Body of pancreas (tissue), 4 donors: ENCODE measurements around the gene TRPM5. TPM values are rescaled to one million over a fixed set of nuclear protein-coding genes. Genes with fewer than 3 reads are reported as not detected.

Experiments used
- ATAC-seq: fragments of 150-250 bp; one replicate; pipeline ENCODE4 v1.9.1; 2016
- DNase-seq, 4 donors: peaks; one replicate each; pipeline ENCODE4 v3.0.0-alpha.2; 2019
- H3K27ac ChIP-seq, 4 donors: fragments of 200-600 bp; sonication (generic); 1 replicate in 3 of 4; 2 replicates in 1 of 4; pipeline versions ENCODE4 v1.5.1 to v1.6.1; 2016 to 2019; ENCODE audit warnings: mild to moderate bottlenecking in 1 of 4, mixed read lengths in 1 of 4, moderate library complexity in 1 of 4
- H3K27me3 ChIP-seq, 2 donors: fragments of 200-600 bp; sonication (generic); one replicate each; pipeline ENCODE4 v1.6.0; 2016; ENCODE audit warnings: mild to moderate bottlenecking in 1 of 2
- H3K36me3 ChIP-seq, 2 donors: fragments of 200-600 bp; sonication (generic); replicated peaks in 1 of 2; 2 replicates each; pipeline ENCODE4 v1.5.1; 2016; ENCODE audit warnings: low read depth in 2 of 2; ENCODE audit not compliant: insufficient read depth in 1 of 2
- H3K4me1 ChIP-seq: fragments of 200-600 bp; sonication (generic); one replicate; pipeline ENCODE4 v1.6.0; 2016
- H3K4me3 ChIP-seq, 2 donors: fragments of 200-600 bp; sonication (generic); 1 replicate in 1 of 2; 2 replicates in 1 of 2; pipeline ENCODE4 v1.5.1; 2016 to 2019
- H3K9me3 ChIP-seq, 3 donors: fragments of 200-600 bp; sonication (generic); 1 replicate in 2 of 3; 2 replicates in 1 of 3; pipeline ENCODE4 v1.5.1; 2016
- CTCF ChIP-seq, 7 experiments: fragments of 450-650 bp in 4 of 7; fragments of 200-600 bp in 3 of 7; sonication (generic) in 3 of 7; IDR thresholded peaks; one replicate each; pipeline ENCODE4 v1.5.1; 2016 to 2019; ENCODE audit warnings: antibody characterized with exemption in 7 of 7
- POLR2A ChIP-seq, 3 donors: fragments of 450-650 bp; IDR thresholded peaks; one replicate each; pipeline ENCODE4 v1.6.1; 2016; ENCODE audit warnings: antibody characterized with exemption in 3 of 3, mild to moderate bottlenecking in 2 of 3
- WGBS, 2 donors: methylation state at CpG; one replicate each; pipeline ENCODE4 v1.1.5; 2017; 5-methylcytosine and 5-hydroxymethylcytosine counted together
- intact Hi-C: fragments of 100-400 bp; cut with DNase I; formaldehyde crosslinking; loops from one replicate; pipeline ENCODE4 v1.15.1; 2023
- total RNA-seq, 2 donors: library from RNA; depleted of rRNA; stranded (reverse); fragments of >200 nt; gene quantifications; one replicate each; pipeline ENCODE4 v1.1.0, GENCODE V29; 2016

The TRPM5 gene
- total RNA-seq, 2 donors from 2014 or later = under 0.01 to 2.6 TPM

- DNase-seq (no peak), ATAC-seq (no peak)
- Histone ChIP-seq H3K27me3 (no peaks in the 10 kb centered on the region), H3K9me3 (no peaks in the 10 kb centered on the region), H3K4me3 (no peak overlapping the region), H3K36me3 (peaks cover 0 to 17% of the 10 kb centered on the region in 2 donors), H3K4me1 (peaks cover 21% of the 10 kb centered on the region), H3K27ac (peak overlapping the region in 1 of 4 donors; percentile 10)
- TF ChIP-seq POLR2A (IDR thresholded peaks at IDR 0.05) (no peak), CTCF (IDR thresholded peaks at IDR 0.05) (no peak)
- intact Hi-C loops = no loop called here
- 74 to 79% methylated on average over 5 to 8 of the region's 8 CpGs for WGBS, 2 donors
Measured at GRCh38 chr11:2394818-2395105, 49.6 kb downstream of the TRPM5 start.

Other genes with a start within 250 kb of the TRPM5 start
- gene ASCL2, start 173.9 kb downstream of the TRPM5 start, total RNA-seq = 1 to 10 TPM in 1 of 2 donors, not detected in 1; 3.0 TPM
- gene C11orf21, start 142.6 kb downstream of the TRPM5 start, total RNA-seq = under 1 TPM; 0.26 to 0.33 TPM
- 1 to 10 TPM in 1 of 2 donors, not detected in 1; 5.9 TPM for gene TSPAN32, start 142.5 kb downstream of the TRPM5 start, total RNA-seq
- gene CD81, start 67.2 kb downstream of the TRPM5 start, total RNA-seq = 100 to 1,000 TPM; 217 to 332 TPM
- gene TSSC4, start 43.8 kb downstream of the TRPM5 start, total RNA-seq = 10 to 100 TPM; 21.5 to 25.7 TPM
- 10 to 100 TPM; 38.9 to 46.1 TPM for gene KCNQ1, start 494 bp upstream of the TRPM5 start, total RNA-seq